ENCODE results near the gene SKI. TPM values are rescaled to one million over a fixed set of nuclear protein-coding genes. Genes with fewer than 3 reads are reported as not detected.

The SKI gene
- total and polyA plus RNA-seq, 9 of the 15 experiments (the other 6 are each of a cell fraction or from before 2014, with no cell fraction given), result 0.10 to 60.5 (median 4.6) TPM

DNA sequence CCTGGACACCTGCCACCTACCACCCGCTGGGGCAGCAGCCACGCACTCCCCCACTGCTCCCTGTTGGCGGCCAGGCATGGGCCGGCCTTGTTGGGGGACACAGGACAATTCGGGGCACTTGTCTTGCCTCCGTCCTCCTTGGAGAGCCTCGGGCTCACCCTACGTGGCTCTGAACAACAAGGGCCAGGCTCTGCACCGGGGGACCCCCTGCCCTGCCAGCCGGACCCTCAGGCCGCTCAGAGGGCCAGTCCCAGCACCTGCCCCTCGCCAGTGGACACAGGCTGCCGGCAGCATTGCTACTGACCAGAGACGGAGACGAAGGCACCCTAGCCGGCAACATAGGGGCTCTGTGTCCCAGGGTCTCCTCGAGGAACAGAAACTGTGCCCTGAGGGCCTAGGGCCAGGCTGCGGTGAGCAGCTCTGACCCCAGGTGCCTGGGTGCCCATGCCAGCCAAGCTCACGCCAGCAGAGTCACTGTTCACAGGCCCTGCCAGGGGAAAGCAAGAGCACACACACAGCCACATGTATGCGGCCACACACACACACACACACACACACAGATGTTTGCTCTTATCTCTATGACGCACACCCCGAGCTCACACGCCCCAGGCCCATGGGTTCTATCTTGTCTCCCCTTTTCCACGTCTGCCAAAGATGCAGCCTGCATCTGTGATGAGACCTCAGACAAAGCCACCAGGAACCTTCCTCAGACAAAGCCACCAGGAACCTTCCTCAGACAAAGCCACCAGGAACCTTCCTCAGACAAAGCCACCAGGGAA lies 117.4 kb downstream of the SKI start (continued):
- TF ChIP-seq ZNF780A (CRISPR knock-in tag; IDR thresholded peaks at IDR 0.05) (no peak), ZNF217 (CRISPR knock-in tag; IDR thresholded peaks at IDR 0.05) (no peak), XRCC5 (IDR thresholded peaks at IDR 0.05; ENCODE audit: low read depth, low read length) (no peak), ZNF263 (CRISPR knock-in tag; IDR thresholded peaks at IDR 0.05; ENCODE audit: borderline replicate concordance) (no peak), ZNF644 (tag; IDR thresholded peaks at IDR 0.05; ENCODE audit: low read depth) (no peak), ZBTB1 (CRISPR knock-in tag; IDR thresholded peaks at IDR 0.05; ENCODE audit: borderline replicate concordance, low read depth) (no peak), ZNF436 (CRISPR knock-in tag; IDR thresholded peaks at IDR 0.05) (no peak), NCOR1 (IDR thresholded peaks at IDR 0.05) (no peak; the same call in 1 of the 2 replicates), SUPT5H (IDR thresholded peaks at IDR 0.05) (no peak), NFIX (CRISPR knock-in tag; IDR thresholded peaks at IDR 0.05; ENCODE audit: low read depth) (no peak), ZZZ3 (IDR thresholded peaks at IDR 0.05) (no peak), BCL6 (CRISPR knock-in tag; IDR thresholded peaks at IDR 0.05) (no peak), GATAD2B (IDR thresholded peaks at IDR 0.05; ENCODE audit: borderline replicate concordance) (no peak)
- TF ChIP-seq, protein P1, sequence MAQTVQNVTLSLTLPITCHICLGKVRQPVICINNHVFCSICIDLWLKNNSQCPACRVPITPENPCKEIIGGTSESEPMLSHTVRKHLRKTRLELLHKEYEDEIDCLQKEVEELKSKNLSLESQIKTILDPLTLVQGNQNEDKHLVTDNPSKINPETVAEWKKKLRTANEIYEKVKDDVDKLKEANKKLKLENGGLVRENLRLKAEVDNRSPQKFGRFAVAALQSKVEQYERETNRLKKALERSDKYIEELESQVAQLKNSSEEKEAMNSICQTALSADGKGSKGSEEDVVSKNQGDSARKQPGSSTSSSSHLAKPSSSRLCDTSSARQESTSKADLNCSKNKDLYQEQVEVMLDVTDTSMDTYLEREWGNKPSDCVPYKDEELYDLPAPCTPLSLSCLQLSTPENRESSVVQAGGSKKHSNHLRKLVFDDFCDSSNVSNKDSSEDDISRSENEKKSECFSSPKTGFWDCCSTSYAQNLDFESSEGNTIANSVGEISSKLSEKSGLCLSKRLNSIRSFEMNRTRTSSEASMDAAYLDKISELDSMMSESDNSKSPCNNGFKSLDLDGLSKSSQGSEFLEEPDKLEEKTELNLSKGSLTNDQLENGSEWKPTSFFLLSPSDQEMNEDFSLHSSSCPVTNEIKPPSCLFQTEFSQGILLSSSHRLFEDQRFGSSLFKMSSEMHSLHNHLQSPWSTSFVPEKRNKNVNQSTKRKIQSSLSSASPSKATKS (CRISPR knock-in tag; IDR thresholded peaks at IDR 0.05), result no peak
- TF ChIP-seq, protein P2, sequence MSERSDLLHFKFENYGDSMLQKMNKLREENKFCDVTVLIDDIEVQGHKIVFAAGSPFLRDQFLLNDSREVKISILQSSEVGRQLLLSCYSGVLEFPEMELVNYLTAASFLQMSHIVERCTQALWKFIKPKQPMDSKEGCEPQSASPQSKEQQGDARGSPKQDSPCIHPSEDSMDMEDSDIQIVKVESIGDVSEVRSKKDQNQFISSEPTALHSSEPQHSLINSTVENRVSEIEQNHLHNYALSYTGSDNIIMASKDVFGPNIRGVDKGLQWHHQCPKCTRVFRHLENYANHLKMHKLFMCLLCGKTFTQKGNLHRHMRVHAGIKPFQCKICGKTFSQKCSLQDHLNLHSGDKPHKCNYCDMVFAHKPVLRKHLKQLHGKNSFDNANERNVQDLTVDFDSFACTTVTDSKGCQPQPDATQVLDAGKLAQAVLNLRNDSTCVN (CRISPR knock-in tag; IDR thresholded peaks at IDR 0.05), result no peak
- TF ChIP-seq, protein P3, sequence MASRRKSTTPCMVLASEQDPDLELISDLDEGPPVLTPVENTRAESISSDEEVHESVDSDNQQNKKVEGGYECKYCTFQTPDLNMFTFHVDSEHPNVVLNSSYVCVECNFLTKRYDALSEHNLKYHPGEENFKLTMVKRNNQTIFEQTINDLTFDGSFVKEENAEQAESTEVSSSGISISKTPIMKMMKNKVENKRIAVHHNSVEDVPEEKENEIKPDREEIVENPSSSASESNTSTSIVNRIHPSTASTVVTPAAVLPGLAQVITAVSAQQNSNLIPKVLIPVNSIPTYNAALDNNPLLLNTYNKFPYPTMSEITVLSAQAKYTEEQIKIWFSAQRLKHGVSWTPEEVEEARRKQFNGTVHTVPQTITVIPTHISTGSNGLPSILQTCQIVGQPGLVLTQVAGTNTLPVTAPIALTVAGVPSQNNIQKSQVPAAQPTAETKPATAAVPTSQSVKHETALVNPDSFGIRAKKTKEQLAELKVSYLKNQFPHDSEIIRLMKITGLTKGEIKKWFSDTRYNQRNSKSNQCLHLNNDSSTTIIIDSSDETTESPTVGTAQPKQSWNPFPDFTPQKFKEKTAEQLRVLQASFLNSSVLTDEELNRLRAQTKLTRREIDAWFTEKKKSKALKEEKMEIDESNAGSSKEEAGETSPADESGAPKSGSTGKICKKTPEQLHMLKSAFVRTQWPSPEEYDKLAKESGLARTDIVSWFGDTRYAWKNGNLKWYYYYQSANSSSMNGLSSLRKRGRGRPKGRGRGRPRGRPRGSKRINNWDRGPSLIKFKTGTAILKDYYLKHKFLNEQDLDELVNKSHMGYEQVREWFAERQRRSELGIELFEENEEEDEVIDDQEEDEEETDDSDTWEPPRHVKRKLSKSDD (conservative IDR thresholded peaks at IDR 0.05; ENCODE audit: low read length), result no peak
- TF ChIP-seq, protein P4, sequence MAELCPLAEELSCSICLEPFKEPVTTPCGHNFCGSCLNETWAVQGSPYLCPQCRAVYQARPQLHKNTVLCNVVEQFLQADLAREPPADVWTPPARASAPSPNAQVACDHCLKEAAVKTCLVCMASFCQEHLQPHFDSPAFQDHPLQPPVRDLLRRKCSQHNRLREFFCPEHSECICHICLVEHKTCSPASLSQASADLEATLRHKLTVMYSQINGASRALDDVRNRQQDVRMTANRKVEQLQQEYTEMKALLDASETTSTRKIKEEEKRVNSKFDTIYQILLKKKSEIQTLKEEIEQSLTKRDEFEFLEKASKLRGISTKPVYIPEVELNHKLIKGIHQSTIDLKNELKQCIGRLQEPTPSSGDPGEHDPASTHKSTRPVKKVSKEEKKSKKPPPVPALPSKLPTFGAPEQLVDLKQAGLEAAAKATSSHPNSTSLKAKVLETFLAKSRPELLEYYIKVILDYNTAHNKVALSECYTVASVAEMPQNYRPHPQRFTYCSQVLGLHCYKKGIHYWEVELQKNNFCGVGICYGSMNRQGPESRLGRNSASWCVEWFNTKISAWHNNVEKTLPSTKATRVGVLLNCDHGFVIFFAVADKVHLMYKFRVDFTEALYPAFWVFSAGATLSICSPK (IDR thresholded peaks at IDR 0.05; ENCODE audit: borderline replicate concordance), result no peak
- TF ChIP-seq, protein P5, sequence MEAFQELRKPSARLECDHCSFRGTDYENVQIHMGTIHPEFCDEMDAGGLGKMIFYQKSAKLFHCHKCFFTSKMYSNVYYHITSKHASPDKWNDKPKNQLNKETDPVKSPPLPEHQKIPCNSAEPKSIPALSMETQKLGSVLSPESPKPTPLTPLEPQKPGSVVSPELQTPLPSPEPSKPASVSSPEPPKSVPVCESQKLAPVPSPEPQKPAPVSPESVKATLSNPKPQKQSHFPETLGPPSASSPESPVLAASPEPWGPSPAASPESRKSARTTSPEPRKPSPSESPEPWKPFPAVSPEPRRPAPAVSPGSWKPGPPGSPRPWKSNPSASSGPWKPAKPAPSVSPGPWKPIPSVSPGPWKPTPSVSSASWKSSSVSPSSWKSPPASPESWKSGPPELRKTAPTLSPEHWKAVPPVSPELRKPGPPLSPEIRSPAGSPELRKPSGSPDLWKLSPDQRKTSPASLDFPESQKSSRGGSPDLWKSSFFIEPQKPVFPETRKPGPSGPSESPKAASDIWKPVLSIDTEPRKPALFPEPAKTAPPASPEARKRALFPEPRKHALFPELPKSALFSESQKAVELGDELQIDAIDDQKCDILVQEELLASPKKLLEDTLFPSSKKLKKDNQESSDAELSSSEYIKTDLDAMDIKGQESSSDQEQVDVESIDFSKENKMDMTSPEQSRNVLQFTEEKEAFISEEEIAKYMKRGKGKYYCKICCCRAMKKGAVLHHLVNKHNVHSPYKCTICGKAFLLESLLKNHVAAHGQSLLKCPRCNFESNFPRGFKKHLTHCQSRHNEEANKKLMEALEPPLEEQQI (IDR thresholded peaks at IDR 0.05), result no peak

Data from K562 (cell line).